B cell (primary cell): ENCODE measurements around the gene BRF1.

Experiments used
- EZH2 ChIP-seq: IDR thresholded peaks from 2 replicates; pipeline ENCODE4 v1.6.1; 2012; ENCODE audit warnings: borderline replicate concordance, low read depth, mild to moderate bottlenecking, moderate library complexity, low read length; ENCODE audit not compliant: insufficient read depth, poor library complexity, severe bottlenecking
- TF ChIP-seq, protein P1 (sequence below): fragments of 200-600 bp; IDR thresholded peaks from one replicate; pipeline ENCODE4 v1.8.0; 2022; ENCODE audit warnings: antibody characterized with exemption, mild to moderate bottlenecking

DNA sequence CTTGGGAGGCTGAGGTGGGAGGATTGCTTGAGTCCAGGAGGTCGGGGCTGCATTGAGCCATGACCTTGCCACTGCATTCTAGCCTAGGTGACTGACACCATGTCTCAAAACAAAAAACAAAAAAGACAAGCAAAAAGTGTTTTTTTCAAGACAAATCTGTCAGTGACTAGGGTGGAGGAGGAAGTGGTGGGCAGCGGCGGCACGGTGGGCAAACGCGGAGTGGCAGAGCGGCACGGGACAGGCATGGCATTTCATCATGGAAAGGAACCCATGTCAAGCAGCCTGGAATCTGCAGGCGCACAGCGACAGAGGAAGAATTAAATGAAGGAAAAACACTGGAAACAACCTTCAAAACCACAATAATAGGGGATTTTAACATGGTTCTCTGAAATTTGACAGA, 56.5 kb downstream of the BRF1 start:
- TF ChIP-seq, protein P1, sequence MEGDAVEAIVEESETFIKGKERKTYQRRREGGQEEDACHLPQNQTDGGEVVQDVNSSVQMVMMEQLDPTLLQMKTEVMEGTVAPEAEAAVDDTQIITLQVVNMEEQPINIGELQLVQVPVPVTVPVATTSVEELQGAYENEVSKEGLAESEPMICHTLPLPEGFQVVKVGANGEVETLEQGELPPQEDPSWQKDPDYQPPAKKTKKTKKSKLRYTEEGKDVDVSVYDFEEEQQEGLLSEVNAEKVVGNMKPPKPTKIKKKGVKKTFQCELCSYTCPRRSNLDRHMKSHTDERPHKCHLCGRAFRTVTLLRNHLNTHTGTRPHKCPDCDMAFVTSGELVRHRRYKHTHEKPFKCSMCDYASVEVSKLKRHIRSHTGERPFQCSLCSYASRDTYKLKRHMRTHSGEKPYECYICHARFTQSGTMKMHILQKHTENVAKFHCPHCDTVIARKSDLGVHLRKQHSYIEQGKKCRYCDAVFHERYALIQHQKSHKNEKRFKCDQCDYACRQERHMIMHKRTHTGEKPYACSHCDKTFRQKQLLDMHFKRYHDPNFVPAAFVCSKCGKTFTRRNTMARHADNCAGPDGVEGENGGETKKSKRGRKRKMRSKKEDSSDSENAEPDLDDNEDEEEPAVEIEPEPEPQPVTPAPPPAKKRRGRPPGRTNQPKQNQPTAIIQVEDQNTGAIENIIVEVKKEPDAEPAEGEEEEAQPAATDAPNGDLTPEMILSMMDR: no peak
- no peak for TF ChIP-seq EZH2
